HG02973 (cell line): ENCODE measurements around the gene SLC39A9.
"Not testable (repeated sequence)": the region's sequence is repeated elsewhere in the genome, so short reads cannot be mapped to it uniquely, and the experiment has no call there.

Source experiments
- ATAC-seq: cut with Tn5 transposase; IDR thresholded peaks from one replicate; pipeline ENCODE4 v1.9.1; 2021; ENCODE audit warnings: moderate library complexity; ENCODE audit not compliant: unreplicated experiment

Gene SLC39A9

DNA sequence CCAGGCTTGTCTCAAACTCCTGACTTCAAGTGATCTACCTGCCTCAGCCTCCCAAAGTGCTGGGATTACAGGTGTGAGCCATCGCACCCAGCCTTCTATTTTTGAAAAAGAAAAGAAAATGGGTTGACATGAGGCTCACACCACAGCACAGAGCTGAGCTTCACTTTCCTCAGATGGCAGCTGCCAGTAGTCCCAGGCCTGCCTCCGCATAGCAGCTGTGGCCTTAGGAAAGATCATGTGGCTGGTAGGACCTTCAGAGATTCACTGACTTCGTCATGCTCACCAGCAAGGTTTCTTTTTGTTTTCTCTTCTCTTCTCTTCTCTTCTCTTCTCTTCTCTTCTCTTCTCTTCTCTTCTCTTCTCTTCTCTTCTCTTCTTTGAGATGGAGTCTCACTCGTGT is 99.8 kb downstream of the SLC39A9 start:
- ATAC-seq: not testable (repeated sequence)

DNA sequence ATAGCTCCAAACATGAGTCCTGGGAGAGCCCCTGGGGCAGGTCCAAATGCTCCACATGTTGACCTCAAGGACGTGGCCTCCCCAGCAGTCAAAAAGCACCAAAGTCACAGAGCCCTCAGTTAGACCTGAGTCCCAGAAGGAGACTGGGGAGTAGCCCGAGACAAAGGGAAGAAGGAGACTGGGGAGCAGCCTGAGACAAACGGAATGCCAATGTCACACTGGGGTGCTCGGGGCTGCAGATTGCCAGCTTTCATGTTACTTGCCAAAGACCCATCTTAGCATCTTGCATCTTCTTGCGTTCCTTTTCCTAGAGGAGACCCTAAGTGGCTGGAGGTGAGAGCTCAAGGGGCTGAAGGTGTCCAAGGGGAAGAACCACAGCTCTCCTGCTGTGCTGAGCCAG is 100.9 kb downstream of the SLC39A9 start:
- no peak for ATAC-seq

DNA sequence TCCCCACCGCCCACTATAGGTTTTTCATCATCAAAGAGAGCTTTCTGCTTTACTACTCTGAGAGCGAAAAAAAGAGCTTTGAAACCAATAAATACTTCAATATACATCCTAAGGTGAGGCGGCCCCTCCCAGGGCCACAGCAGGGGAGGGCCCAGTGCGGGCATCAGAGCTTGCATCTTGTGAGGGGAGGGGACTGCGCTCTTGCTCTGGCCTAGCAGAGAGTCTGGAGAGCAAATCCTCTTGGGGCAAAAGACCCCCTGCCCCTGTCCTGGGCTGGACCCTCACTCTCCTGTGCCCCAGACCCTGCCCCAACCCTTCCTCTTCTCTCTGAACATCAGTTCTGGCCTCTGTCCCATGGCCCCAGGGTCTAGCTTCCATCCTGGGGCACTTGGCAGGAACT is 101.6 kb downstream of the SLC39A9 start:
- ATAC-seq: no peak

DNA sequence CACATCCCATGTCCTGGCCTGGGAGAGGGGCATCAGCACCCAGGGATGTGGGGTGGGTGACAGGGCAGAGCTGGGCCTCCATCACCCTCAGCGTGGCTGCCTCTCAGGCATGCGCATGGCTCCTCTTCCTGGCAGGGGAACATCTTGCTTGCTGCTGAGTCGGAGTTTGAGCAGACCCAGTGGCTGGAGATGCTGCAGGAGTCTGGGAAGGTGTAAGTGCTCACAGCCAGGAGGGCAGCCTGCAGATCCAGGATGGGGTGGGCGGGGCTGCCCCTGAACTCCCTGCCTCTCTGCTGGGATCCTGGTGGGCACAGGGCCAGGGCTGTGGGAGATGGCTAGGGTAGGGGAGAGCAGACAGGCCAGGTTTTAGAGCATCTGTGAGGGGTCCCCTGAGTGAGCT is 102.2 kb downstream of the SLC39A9 start:
- ATAC-seq: no peak

DNA sequence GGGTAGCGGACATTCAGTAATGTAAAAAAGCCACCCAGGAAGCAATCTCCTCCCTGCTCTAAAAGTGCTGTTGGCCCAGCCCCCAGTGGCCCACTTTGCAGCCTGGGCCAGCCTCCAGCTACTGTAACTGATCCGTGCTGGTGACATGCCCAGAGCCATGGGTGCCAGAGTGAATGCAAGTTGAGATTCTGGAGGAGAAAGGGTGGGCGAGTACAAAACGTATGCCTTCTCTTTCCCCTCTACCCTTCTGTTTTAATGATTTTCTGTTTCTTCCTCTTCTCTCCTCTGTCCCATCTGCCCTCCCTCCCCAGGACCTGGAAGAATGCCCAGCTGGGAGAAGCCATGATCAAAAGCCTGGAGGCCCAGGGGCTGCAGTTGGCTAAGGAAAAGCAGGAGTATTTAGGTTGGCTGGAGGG is 102.9 kb downstream of the SLC39A9 start:
- no peak for ATAC-seq

DNA sequence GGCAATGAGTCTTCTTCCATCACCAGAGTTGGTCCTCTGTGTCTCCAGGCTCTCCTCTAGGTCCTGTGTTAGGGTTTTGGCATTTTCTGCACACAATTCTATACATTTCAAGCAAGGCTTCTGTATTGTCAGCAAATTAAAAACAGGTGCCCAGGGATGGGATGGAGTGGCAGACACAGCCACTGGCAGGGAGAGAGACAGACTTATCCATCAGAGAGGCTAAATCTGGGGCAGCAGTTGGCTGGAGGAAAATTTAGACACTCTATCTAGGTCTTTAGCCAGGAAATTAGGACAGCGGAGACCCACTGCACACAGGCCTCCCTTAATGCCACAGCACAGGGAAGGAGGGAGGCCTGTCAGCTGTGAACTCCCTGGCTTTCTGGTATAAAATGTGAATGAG is 106.3 kb downstream of the SLC39A9 start:
- ATAC-seq: no peak

DNA sequence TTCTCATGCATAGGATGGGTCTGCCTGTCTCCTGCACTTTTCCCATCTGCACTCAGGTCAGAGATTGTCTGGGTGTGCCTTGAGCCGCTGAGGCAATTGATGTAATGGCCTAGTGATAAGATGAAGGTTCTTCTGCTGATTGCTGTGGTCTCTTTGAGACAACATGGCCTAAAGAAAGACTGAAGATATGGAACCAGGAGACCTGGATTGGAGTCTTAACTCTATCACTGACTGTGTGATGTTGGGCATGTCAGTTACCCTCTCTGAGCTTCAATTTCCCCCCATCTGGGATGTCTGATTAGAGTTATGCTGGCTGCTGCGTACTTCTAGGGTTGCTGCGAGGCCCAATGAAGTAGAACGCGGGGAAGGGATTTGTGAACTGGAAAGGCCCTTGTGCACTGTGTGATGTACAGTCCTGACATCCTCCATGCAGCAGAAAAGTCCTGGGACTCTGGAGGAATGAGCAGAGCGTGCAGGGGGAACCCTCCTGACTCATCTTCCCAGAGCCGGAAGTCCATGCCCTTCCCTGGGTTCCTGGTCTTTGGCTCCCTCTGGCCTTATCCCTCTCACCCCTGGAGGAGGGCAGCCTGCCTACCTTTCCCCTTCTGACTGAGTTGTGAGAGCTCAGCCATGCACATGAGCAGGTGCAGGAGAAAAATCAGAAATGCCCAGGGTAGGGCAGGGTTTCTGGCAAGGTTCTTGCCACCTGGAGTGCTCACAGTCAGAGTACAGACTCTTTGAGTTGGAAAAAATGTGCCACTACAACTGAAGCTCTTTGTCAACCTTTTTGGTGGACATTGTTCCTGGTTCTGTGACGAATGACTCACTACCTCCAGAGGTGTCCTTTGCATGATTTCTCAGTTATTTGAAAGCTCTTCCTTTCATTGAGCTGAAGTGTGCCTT is 107.1 kb downstream of the SLC39A9 start:
- no peak for ATAC-seq

DNA sequence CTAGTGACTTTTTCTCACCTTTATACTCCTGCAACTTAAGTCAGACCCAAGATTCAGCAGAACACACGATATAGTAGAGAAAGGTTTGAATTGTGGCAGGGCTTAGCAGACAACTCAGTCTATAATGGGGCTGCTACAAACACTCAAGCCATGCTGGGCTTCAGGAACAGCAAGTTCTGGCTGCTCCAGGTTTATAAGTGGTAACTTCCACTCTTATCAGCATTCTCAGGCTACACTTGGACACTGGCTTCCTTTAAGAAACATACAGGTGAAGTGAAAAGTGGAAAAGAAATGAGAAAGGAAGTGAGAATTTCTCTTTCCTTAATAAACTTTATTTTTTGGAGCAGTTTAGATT is 107.7 kb downstream of the SLC39A9 start:
- ATAC-seq: no peak
